ENCODE data around the gene CXCR6. TPM values are rescaled to one million over a fixed set of nuclear protein-coding genes. Genes with fewer than 3 reads are reported as not detected.

Gene CXCR6
- total and polyA plus RNA-seq, 12 donors: 0.17 to 1.2 (median 0.35) TPM; not detected in 4

- peak in 1 of 2 donors; percentile 43 for DNase-seq
- WGBS, 2 donors: 36 to 49% methylated on average over 2 of the region's 2 CpGs
Measured at GRCh38 chr3:45992133-45992729, 49.0 kb downstream of the CXCR6 start.

DNA sequence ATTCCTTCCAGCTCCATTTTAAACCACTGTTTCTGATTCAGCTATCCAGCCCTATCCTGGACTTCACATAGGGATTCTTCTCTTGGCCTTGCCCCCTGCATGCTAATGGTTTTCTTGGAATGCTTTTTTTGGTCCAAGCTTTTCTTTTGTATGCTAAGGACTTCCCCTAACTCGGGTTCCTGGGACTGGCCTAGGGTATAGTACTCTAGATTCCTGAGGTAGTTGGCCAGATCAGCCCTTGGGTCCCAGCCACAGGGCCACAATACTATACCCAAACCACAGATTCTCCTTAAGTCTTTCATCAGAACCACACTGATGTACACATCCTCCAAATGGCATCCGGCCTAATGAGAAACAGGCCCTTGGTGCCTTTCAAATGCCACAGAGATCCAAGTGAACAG is 49.6 kb downstream of the CXCR6 start:
- 51 to 59% methylated on average over 2 of the region's 2 CpGs for WGBS, 2 donors
- Histone ChIP-seq H3K9me3 (no peaks in the 10 kb centered on the region), H3K4me3 (no peak overlapping the region), H3K27ac (peak overlapping the region in 9 of 10 donors; percentile 83 to 99 (median 96)), H3K27me3 (no peaks in the 10 kb centered on the region), H3K4me1 (peaks cover 12 to 80% (median 76%) of the 10 kb centered on the region in 9 donors), H3K36me3 (no peaks in the 10 kb centered on the region)
- DNase-seq (no peak), ATAC-seq (no peak)
- no peak for TF ChIP-seq CTCF (IDR thresholded peaks at IDR 0.05)
- intact Hi-C loops (cut with DNase I): loop anchor here in 1 of 10 donors (10.0 kb wide), 1 partner anchor 72 kb away; no protein-coding TSS in a partner anchor

More at GRCh38 chr3:45992133-45992729, 49.0 kb downstream of the CXCR6 start:
- Histone ChIP-seq H3K27me3 (no peaks in the 10 kb centered on the region), H3K27ac (peak overlapping the region; percentile 54 to 99 (median 96)), H3K36me3 (no peaks in the 10 kb centered on the region), H3K4me1 (peaks cover 17 to 86% (median 81%) of the 10 kb centered on the region in 9 donors), H3K4me3 (no peak overlapping the region), H3K9me3 (no peaks in the 10 kb centered on the region)
- peak in 7 of 8 donors; percentile 26 to 64 (median 50) for ATAC-seq
- intact Hi-C loops (cut with DNase I): loop anchor here in 1 of 10 donors (10.0 kb wide), 1 partner anchor 73 kb away; no protein-coding TSS in a partner anchor
- no peak for TF ChIP-seq CTCF (IDR thresholded peaks at IDR 0.05)

GRCh38 chr3:45993421-45994027 is 50.3 kb downstream of the CXCR6 start:
- peak overlapping the region in 9 of 10 donors; percentile 83 to 99 (median 96) for H3K27ac ChIP-seq
- no peaks in the 10 kb centered on the region for H3K9me3 ChIP-seq
- H3K27me3 ChIP-seq: no peaks in the 10 kb centered on the region
- peaks cover 9 to 73% (median 68%) of the 10 kb centered on the region in 9 donors for H3K4me1 ChIP-seq
- H3K36me3 ChIP-seq: no peaks in the 10 kb centered on the region
- ATAC-seq (no peak), DNase-seq (no peak)
- intact Hi-C loops (cut with DNase I): loop anchor here in 1 of 10 donors (10.0 kb wide), 1 partner anchor 71 kb away; no protein-coding TSS in a partner anchor
- 77 to 82% methylated on average over 3 of the region's 3 CpGs for WGBS, 2 donors
- H3K4me3 ChIP-seq: peak overlapping the region in 1 of 10 donors; percentile 86
- TF ChIP-seq CTCF (IDR thresholded peaks at IDR 0.05): no peak

- intact Hi-C loops (cut with DNase I): loop anchor here in 2 of 10 donors (5.0 to 10.0 kb wide), 2 partner anchors 68 to 70 kb away; no protein-coding TSS in a partner anchor
- 10 to 13% methylated on average over 16 of the region's 16 CpGs for WGBS, 2 donors
Measured at GRCh38 chr3:45994419-45995235, 51.4 kb downstream of the CXCR6 start.

More at GRCh38 chr3:45994419-45995235, 51.4 kb downstream of the CXCR6 start:
- TF ChIP-seq CTCF (IDR thresholded peaks at IDR 0.05): no peak
- Histone ChIP-seq H3K4me3 (peak overlapping the region; percentile 47 to 99 (median 89)), H3K9me3 (no peaks in the 10 kb centered on the region), H3K4me1 (peaks cover 4 to 62% (median 57%) of the 10 kb centered on the region in 9 donors), H3K27me3 (no peaks in the 10 kb centered on the region), H3K27ac (peak overlapping the region; percentile 79 to 99 (median 96)), H3K36me3 (no peaks in the 10 kb centered on the region)
- ATAC-seq (peak; percentile 10 to 43 (median 22)), DNase-seq (peak in 1 of 2 donors; percentile 11)

Data from heart right ventricle (tissue), 16 donors.